ENCODE data around the gene PSMD1.

DNA sequence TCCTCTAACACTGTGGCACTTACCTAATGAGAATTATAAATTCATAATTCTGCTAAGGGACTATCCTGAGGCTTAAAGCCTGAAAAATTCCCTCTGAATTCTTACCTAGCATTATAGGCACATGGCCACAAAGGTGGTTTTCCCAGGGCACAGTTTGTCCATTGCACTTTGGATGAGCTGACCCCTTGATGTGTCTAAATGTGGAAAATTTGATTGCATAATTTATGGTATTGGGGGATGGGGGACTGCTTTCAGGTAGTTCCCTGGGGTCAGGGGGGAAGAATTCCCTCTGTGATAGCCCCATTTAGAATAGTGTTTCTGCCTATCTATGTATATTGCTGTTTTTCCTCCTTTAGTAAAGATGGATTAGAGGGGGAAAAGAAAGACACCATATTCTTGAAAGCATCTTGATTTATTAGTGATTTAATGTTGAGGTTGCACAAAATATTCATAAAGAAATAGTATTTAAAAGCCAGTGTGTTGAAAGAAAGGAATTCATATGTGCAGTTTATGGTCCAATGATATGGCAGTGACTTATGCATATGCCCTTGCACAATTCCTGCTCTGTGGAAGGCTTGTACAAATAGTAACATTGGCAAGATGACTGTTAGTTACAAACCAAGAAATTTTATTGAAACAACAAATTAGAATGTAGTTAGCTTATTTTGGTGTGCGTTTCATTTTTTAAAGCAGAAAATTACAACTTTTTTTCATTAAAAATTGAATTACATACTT, 76.9 kb downstream of the PSMD1 start:
- TF ChIP-seq, protein P1, sequence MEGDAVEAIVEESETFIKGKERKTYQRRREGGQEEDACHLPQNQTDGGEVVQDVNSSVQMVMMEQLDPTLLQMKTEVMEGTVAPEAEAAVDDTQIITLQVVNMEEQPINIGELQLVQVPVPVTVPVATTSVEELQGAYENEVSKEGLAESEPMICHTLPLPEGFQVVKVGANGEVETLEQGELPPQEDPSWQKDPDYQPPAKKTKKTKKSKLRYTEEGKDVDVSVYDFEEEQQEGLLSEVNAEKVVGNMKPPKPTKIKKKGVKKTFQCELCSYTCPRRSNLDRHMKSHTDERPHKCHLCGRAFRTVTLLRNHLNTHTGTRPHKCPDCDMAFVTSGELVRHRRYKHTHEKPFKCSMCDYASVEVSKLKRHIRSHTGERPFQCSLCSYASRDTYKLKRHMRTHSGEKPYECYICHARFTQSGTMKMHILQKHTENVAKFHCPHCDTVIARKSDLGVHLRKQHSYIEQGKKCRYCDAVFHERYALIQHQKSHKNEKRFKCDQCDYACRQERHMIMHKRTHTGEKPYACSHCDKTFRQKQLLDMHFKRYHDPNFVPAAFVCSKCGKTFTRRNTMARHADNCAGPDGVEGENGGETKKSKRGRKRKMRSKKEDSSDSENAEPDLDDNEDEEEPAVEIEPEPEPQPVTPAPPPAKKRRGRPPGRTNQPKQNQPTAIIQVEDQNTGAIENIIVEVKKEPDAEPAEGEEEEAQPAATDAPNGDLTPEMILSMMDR (IDR thresholded peaks at IDR 0.05), result no peak
- no peak for TF ChIP-seq POLR2AphosphoS5 (IDR thresholded peaks at IDR 0.05)

Data from suprapubic skin (tissue), 3 donors.